GM18868 (cell line): ENCODE results near the gene TYRP1.
"Not testable (repeated sequence)": the region's sequence is repeated elsewhere in the genome, so short reads cannot be mapped to it uniquely, and the experiment has no call there.

Experiments used
- ATAC-seq: cut with Tn5 transposase; IDR thresholded peaks from one replicate; pipeline ENCODE4 v1.9.1; 2021; ENCODE audit warnings: mild to moderate bottlenecking, moderate library complexity; ENCODE audit not compliant: unreplicated experiment

The TYRP1 gene

GRCh38 chr9:12693141-12693540 is at the start of gene TYRP1:
Gene TYRP1 (plus strand): TSS chr9:12693385. CDS start chr9:12693997, 612 bp downstream.
- no peak for ATAC-seq

GRCh38 chr9:12643686-12644085 is 49.5 kb upstream of the TYRP1 start:
- ATAC-seq, result no peak

- ATAC-seq, result no peak
Observed at GRCh38 chr9:12648925-12649324, 44.3 kb upstream of the TYRP1 start.

- no peak for ATAC-seq
Observed at GRCh38 chr9:12651125-12651524, 42.1 kb upstream of the TYRP1 start.

GRCh38 chr9:12652973-12653372 is 40.2 kb upstream of the TYRP1 start:
- ATAC-seq, result no peak

- ATAC-seq, result no peak
Observed at GRCh38 chr9:12656803-12657202, 36.4 kb upstream of the TYRP1 start.

GRCh38 chr9:12657233-12657632 is 36.0 kb upstream of the TYRP1 start:
- ATAC-seq, result no peak

- ATAC-seq, result no peak
Observed at GRCh38 chr9:12657998-12658397, 35.2 kb upstream of the TYRP1 start.

- no peak for ATAC-seq
Observed at GRCh38 chr9:12658531-12659209, 34.5 kb upstream of the TYRP1 start.

- no peak for ATAC-seq
Observed at GRCh38 chr9:12659220-12659619, 34.0 kb upstream of the TYRP1 start.

GRCh38 chr9:12666813-12667212 is 26.4 kb upstream of the TYRP1 start:
- no peak for ATAC-seq

GRCh38 chr9:12667892-12668291 is 25.3 kb upstream of the TYRP1 start:
- ATAC-seq, result no peak

- no peak for ATAC-seq
Observed at GRCh38 chr9:12670006-12670405, 23.2 kb upstream of the TYRP1 start.

- no peak for ATAC-seq
Observed at GRCh38 chr9:12674961-12675360, 18.2 kb upstream of the TYRP1 start.

- ATAC-seq, result not testable (repeated sequence)
Observed at GRCh38 chr9:12677462-12678126, 15.6 kb upstream of the TYRP1 start.

GRCh38 chr9:12680341-12680740 is 12.8 kb upstream of the TYRP1 start:
- no peak for ATAC-seq

- no peak for ATAC-seq
Observed at GRCh38 chr9:12680757-12681156, 12.4 kb upstream of the TYRP1 start.

GRCh38 chr9:12681620-12682019 is 11.6 kb upstream of the TYRP1 start:
- ATAC-seq, result no peak

- ATAC-seq, result no peak
Observed at GRCh38 chr9:12684974-12685373, 8.2 kb upstream of the TYRP1 start.

GRCh38 chr9:12689233-12689632 is 4.0 kb upstream of the TYRP1 start:
- no peak for ATAC-seq

- no peak for ATAC-seq
Observed at GRCh38 chr9:12694013-12694412, 828 bp downstream of the TYRP1 start.

GRCh38 chr9:12695474-12695873 is 2.3 kb downstream of the TYRP1 start:
- ATAC-seq, result no peak
